T-helper 1 cell treated with Interleukin-12 subunit alpha and Interleukin-12 subunit beta and Interleukin-4 antibody, amounts not matched to agents 30 ng/mL and 1 ng/mL, for 36 hours (primary cell): ENCODE data around the gene TBC1D16. TPM values are rescaled to one million over a fixed set of nuclear protein-coding genes. Genes with fewer than 3 reads are reported as not detected.
"Not testable (repeated sequence)": the region's sequence is repeated elsewhere in the genome, so short reads cannot be mapped to it uniquely, and the experiment has no call there.

Experiments
- intact Hi-C: fragments of 100-400 bp; cut with micrococcal nuclease; formaldehyde crosslinking; loops from one replicate; pipeline ENCODE4 v1.15.1; 2024
- total RNA-seq: library from RNA; stranded (reverse); gene quantifications from 2 replicates; pipeline ENCODE4 v1.2.3, GENCODE V29; 2022

TBC1D16 gene
- total RNA-seq, 1 donor from 2014 or later: 0.88 TPM

DNA sequence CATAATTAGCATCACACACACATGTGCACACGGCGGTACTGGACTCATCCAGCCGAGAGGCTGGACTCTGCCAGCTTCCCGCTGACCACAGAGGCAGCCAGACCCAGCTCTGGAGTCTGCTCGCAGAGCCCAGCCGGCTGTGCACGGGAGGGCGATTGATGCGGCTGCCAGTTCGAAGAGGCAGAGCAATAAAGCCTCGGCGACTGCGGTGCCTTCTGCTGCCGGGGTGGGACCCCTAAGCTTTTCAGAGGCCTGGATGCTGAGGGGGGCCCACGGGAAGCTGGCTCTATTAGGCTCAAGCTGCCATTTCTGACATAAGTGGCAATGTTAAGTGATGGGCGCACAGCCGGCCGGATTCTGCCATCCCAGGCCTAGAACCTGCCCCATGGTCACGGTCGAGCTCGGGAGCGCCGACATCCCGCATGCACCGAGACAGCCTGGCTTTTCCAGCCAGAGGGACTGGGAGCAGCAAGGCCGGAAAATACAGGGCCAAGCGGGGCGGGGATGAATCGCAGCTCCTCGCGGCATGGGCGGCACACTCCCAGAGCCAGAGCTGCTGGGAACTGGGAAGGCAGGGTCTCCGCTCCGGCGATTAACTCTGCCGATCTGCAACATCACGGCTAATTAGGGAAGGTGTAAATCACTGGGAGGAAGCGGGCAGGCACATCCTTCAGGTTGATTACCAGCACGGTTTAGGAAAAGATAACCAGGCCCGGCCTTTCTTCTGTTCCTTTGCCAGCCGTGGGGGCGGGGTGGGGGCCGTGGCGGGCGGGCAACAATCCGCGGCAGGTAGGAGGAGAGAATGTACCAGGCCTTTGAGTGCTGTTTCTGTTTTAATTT, 57.7 kb downstream of the TBC1D16 start:
- intact Hi-C loops: no loop called here

DNA sequence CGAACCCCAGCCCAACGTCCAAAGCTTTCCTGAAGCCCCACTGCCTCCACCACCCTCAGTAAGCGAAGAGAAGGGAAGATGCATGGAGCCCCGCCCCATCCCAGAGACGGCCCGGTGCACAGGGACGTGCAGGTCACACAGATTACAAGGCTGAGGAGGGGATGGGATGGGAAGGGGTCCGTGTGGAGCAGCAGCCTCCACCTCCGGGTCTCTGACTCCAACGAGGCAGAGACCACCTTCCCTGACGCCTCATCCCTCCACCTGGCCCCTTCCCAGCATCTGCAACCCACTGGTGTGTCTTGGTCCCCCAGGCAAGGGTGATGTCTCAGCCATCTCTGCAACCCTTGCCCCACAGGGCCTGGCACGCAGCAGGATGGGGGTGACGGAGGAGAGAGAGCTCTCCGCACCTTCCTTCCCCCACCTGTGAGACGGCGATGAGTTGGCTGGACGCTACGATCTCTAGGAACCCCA, 58.5 kb downstream of the TBC1D16 start:
- intact Hi-C loops: no loop called here

DNA sequence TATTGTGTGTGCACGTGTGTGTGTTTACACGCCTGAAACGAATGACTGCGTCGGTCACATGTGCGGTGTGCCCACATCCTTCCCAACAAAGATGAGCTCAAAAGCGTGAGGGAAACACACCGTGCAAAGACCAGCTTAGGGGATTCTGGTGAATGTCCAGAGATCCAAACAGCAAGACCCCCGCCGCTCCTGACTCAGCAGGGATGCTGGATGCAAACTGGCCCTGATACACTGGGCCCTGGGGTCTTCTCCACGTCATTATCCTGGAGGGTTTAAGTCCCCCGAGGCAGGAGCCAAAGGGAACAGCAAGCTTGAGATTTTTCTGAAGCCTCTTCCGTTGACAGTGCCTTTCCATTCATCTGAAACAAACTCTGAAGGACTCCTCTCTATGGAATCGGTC, 59.2 kb downstream of the TBC1D16 start:
- intact Hi-C loops: no loop called here

DNA sequence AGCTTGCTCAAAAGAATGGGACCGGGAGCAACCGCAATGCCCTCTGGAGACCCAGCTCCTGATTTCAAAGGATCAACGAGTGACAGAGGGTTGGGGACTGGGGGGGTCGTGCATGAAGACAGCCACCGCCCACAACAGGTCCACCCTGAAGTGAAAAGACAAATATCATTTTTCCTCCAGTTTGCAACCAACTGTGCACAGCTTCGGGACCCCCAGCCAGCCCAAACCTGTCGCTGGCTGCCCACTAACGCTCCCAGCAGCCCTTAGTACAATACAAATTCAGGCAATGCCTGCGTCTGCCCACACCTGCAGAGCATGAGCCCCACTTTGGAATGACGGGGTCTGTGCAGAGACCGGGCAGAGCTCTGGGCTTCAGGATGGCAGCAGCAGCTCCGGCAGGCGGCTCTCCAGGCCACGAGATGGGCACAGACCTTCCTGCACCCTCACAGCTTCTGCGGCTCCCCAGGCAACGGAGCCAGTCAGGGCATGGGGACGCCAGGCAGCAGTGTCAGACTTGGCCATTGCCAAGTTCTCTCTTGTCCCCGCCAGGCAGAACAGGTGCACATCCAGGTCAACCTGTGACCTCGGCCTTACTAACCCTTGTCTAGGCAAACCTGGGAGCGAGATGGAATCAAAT, 60.1 kb downstream of the TBC1D16 start:
- intact Hi-C loops: no loop called here

DNA sequence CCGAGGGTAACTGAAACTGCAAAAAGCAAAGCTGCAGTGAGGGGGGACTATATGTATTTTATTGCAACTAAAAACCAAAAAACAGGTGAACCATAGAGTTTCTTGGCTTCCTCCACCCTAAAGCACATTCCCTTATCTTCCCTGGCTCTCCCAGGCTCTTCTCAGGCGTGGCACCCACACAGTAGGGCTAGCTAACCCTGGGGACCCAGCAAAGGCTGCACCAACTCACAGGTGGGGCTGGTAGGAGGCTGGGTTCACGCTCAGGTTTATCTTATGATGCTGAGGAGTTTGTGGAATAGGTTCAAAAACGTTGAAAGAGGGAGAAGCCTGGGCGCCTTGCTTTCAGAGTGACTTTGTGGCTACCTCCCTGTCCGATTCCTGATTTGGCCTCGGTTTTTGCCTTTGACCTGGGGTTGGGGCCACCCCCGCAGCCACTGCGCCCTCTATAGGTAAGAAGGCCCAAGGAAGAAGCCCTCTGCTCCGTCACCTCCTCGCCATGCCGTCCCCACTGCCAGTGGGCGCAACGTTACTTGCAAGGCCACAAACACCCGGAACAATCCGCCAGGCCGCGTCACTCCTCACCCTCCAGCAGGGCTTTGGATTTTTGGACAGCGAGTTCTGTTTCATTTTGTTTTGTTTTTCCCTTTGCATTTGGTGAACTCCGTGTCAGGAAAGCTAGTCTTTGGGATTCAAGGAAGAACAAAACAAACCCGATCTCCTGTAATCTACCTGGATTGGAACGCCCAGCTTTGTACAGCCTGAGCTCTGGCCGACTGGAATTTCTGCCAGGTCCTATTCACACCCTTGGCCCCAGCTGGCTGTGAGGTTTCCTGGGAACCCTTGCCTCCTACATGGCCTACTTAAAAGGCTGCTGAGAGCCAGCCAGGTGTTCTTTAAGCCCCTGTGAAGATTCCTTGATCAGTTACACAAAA, 60.8 kb downstream of the TBC1D16 start:
- intact Hi-C loops: no loop called here

DNA sequence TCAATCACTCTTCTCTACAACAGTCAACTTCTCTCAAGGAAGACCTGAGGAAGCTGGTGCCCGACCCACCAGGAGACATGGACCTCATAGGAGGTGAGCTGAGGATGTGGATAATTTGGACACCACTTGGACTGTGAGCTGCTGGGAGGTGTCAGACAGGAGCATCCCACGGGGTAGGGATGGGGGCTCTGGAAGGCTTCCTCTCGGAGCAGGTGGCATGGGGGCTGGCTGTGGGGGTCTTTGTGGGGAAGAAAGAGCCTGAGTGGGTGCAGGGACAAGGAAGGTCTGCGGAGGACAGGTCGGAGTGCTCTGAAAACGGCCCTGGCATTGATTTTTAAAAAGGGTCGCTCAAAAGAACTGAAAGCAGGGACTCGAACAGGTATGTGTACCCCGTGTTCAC, 64.0 kb downstream of the TBC1D16 start:
- intact Hi-C loops: no loop called here

DNA sequence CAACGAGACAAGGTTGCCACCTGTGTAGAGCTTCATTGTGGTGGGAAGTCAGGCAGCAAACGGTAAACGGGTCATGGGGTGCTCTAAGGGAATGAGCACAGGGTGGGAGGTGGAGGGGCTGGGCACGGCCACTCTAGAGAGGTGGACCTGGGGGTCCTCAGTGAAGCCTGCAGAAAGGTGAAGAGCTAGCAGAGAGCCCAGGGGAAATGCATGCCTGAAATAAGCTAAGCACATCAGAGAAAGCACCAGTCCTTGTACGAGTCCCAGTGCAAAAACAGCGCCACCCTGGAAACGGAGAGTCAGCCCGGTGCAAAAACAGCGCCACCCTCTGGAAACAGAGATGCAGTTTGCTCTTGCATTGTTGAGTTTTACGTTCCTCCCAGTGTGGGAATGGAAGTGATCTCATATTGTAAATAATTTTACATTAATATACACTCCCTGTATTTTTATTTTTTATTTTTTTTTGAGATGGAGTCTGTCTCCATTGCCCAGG, 65.0 kb downstream of the TBC1D16 start:
- intact Hi-C loops: loop anchor here (1.0 kb wide), 1 partner anchor 162 kb away; no protein-coding TSS in a partner anchor

DNA sequence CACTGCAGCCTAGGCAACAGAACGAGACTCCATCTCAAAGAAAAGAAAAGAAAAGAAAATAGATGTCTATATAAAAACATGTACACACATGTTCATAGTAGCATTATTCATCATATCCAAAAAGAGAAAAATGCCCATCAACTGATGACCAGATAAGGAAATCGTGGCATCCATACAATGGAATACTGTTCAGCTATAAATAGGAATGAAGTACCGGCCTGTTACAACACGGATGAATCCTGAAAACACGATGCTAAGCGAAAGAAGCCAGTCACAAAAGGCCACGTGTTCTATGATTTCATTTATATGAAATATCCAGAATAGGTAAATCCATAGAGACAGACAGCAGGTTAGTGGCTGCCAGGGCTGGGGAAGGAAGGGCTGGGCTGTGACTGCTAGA, 65.8 kb downstream of the TBC1D16 start:
- intact Hi-C loops: loop anchor here (1.0 kb wide), 1 partner anchor 162 kb away; no protein-coding TSS in a partner anchor

DNA sequence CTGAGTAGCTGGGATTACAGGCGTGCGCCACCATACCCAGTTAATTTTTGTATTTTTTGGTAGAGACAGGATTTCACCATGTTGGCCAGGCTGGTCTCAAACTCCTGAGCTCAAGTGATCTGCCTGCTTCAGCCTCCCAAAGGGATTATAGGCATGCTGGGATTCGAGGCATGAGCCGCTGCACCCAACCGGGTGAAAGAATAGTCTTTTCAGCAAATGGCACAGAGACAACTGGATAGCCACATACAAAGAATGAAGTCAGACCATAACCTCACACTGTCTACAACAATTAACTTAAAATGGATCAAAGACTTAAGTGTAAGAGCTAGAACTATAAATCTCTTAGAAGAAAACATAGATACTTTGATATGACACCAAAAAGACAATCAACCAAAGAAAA, 67.6 kb downstream of the TBC1D16 start:
- intact Hi-C loops: no loop called here

DNA sequence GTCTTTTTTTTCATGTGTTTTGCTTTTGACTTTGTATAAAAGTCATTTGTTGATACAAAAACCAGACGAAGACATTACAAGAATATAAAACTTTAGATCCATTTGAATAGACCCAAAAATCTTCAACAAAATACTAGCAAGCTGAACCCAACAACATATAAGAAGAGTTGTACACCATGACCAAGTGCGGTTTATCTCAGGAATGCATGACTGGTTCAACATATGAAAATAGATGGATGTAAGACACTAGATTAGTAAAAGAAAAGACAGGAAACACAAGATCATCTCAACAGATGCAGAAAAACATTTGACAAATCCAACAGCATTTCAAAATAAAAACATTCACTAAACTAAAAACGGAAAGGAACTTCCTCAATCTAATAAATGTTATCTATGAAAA, 69.0 kb downstream of the TBC1D16 start:
- intact Hi-C loops: no loop called here

DNA sequence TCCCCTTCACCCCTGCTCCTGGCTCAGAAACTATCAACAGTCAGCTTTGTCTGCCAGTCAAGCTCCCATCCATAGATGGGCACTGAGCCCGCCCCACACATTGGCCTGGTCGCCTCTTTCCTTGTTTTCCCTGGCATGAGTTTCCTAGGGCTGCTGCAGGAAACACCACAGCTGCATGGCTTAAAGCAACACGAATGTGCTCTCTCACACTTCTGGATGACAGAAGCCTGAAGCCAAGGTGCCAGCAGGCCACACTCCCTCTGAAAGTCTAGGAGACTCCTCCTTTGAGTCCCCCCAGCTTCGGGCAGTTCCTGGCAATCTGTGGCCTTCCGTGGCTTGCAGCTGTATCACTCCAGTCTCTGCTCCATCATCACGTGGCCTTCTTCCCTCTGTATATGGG, 69.9 kb downstream of the TBC1D16 start:
- intact Hi-C loops: no loop called here

DNA sequence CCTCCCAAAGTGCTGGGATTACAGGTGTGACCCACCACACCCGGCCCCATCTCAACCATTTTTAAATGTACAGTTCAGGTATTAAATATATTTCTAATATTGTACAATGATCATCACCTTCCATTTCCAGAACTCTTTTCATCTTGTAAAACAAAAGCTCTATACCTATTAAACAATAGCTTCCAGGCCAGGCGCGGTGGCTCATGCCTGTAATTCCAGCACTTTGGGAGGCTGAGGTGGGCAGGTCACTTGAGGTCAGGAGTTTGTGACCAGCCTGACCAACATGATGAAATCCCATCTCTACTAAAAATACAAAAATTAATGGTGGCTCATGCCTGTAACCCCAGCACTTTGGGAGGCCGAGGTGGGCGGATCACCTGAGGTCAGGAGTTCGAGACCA, 73.2 kb downstream of the TBC1D16 start:
- intact Hi-C loops: not testable (repeated sequence)

DNA sequence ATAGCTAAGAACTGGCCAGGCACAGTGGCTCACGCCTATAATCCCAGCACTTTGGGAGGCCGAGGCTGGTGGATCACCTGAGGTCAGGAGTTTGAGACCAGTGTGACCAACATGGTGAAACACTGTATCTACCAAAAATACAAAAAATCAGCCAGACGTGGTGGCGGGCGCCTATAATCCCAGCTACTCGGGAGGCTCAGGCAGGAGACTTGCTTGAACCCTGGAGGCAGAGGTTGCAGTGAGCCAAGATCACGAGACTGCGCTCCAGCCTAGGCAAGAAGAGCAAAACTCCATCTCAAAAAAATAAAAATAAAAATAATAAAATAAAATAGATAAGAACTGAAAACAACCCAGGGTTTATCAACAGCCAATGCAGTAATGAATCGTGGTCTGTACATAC, 74.1 kb downstream of the TBC1D16 start:
- intact Hi-C loops: not testable (repeated sequence)

DNA sequence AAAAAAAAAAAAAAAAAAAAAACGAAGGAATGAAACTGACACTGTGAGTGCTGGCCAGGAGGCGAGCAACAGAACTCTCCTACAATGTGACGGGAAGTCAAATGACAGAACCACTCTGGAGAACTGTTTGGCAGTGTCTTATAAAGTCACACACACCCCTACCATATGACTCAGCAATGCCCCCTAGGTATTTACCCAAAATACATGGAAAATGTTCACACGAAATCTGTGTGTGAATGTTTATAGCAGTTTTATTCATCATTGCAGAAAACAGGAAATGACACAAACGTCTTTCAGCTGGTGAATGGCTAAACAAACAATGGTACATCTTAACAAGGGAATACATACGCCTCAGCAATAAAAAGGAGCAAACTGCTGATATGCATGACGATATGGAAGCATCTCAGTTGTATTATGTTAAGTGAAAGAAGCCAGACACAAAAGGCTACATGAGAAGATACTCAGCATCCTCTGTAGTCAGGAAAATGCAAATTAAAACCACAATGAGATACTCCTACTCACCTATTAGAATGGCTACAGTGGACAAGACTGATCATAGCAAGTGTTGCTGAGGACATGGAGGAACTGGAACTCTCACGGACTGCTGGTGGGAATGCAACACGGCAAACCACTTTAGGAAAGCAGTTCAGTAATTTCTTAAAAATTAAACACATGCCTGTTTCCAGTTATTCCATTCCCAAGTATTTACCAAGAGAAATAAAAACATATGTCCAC, 74.7 kb downstream of the TBC1D16 start:
- intact Hi-C loops: no loop called here

DNA sequence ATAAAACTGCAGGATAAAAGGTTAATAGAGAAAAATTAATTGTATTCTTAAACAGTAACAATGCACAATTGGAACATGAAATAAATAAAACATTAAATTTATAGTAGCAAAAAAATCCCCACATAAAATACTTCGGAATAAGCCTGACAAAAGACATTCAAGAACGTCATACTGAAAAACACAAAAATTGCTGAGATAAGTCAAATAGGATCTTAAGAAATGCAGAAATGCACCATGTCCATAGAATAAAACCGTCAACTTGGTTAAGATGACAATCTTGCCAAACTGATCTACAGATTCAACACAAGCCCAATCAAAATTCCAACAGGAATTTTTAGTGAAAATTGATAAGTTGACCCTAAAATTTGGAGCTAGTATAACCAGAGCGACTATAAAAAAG, 76.6 kb downstream of the TBC1D16 start:
- intact Hi-C loops: no loop called here

DNA sequence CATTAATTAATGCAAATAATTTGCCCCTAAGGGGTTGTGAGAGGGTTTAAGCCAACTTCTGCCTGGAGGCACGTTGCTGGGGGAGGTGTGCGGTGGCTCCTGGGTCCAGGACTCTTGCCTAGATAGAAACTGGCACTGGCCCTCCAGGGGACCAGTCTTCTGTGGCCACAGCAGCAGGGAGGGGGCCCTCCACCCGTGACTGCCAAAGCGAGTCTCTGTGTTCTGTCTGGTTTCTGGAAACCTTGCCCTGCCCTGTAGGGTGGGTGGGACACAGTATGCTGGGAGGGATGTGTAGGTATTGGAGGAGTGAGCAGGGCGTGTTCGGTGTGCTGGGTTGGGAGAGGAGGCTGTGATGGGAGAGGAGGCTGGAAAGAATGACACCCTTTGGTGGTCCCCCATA, 78.8 kb downstream of the TBC1D16 start:
- intact Hi-C loops: no loop called here

DNA sequence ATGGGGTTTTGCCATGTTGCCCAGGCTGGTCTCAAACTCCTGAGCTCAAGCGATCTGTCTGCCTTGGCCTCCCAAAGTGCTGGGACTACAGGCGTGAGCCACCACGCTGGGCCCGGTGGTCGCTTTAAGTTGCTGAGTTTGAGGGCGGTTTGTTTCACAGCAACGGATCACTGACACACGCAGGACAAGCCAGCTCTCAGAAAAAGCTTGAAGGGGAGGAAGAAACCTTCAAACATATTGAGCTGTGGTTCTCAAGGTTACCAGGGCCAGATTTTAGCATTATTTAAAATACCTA, 79.3 kb downstream of the TBC1D16 start:
- intact Hi-C loops: not testable (repeated sequence)

DNA sequence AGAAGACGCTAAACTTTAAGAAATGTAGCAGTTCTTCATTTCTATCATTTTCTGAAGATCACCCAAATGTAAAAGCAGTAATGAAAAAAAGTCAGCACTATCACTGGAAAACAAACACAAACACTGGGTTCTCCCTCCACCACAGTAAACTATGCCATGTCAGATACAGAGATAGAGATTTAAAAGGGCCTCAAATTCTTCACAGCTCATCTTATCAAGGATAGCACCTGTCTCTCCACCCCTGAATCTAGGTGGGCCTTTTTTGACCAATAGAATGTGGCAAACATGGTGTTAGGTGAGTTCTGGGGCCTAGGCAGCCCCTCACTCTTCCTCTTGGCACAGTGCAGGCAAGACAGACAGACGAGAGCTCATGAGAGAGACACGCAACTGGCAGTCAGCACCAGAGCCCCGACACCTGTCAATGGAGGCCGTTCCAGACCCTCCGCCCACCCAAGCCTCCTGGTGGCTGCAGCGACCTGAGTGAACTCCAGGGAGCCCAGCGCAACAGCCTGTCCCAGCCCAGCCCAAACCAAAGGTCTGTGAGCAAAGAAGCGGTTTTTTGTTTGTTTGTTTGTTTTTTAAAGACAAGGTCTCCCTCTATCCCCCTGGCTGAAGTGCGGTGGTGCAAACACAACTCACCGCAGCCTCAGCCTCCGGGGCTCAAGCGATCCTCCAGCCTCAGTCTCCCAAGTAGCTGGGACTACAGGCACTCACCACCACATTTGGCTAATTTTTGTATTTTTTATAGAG, 79.8 kb downstream of the TBC1D16 start:
- intact Hi-C loops: no loop called here

DNA sequence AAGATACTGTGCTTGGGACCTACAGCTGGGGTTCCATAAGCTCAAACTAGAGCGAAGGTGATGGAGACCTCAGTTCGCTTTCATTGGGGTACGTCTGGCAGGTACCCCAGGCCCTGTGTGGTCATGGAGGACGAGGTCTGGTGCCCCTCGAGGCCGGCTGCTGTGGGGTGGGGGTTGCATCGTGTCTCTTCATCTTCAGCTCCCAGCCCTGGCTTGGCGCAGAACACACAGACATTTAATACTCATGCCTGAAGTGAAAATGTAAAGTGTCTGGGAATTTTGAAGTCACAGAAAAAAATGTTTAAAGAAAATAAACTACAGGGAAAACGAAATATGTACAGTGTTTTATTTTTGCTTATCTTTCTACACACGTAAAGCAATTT, 80.5 kb downstream of the TBC1D16 start:
- intact Hi-C loops: no loop called here
